HEK293 (cell line): ENCODE results near the gene LCORL.

ENCODE experiments used
- CTCF ChIA-PET: fragments of 350-600 bp; formaldehyde crosslinking; extraction: SDS; loops from one replicate; lab custom pipeline; 2021; ENCODE audit warnings: antibody characterized with exemption; lab: Yijun Ruan, JAX
- POLR2A ChIA-PET: fragments of 300-600 bp; formaldehyde crosslinking; extraction: SDS; loops from one replicate; lab custom pipeline; 2020; ENCODE audit warnings: antibody characterized with exemption, inconsistent platforms; lab: Yijun Ruan, JAX
- H3K27ac ChIP-seq: fragments of 200-500 bp; sonication (Bioruptor generic); 2 replicates; pipeline ENCODE4 v1.5.1; 2014; ENCODE audit warnings: low read depth, low read length, control low read depth, inconsistent platforms; ENCODE audit errors: extremely low read depth
- H3K36me3 ChIP-seq, 2 experiments: fragments of 200-500 bp in 1 of 2; sonication (Bioruptor generic) in 1 of 2; 1 replicate in 1 of 2; 2 replicates in 1 of 2; pipeline ENCODE4 v1.5.1; 2014 to 2017; ENCODE audit warnings: inconsistent platforms in 2 of 2, low read length in 2 of 2; ENCODE audit not compliant: control insufficient read depth in 2 of 2, insufficient read depth in 1 of 2
- H3K4me1 ChIP-seq: fragments of 200-500 bp; sonication (Bioruptor generic); 2 replicates; pipeline ENCODE4 v1.5.1; 2014; ENCODE audit warnings: mild to moderate bottlenecking, low read length, inconsistent platforms; ENCODE audit not compliant: control insufficient read depth, insufficient read depth
- H3K4me3 ChIP-seq: 2 replicates; pipeline ENCODE4 v1.5.1; 2011; ENCODE audit warnings: low read depth, mild to moderate bottlenecking, control low read depth, low read length, moderate library complexity
- H3K9me3 ChIP-seq: fragments of 200-500 bp; sonication (Bioruptor generic); 2 replicates; pipeline ENCODE4 v1.5.1; 2014; ENCODE audit warnings: low read depth, low read length, inconsistent platforms; ENCODE audit not compliant: control insufficient read depth, insufficient read depth
- KLF16 ChIP-seq: fragments of 450-650 bp; formaldehyde crosslinking; IDR thresholded peaks from 2 replicates; pipeline ENCODE4 v1.5.1; 2017; ENCODE audit warnings: missing biosample characterization, missing genetic modification characterization
- ZNF114 ChIP-seq: fragments of 450-650 bp; formaldehyde crosslinking; IDR thresholded peaks from 2 replicates; pipeline ENCODE4 v1.5.0; 2017; ENCODE audit warnings: missing biosample characterization, missing genetic modification characterization
- ZNF174 ChIP-seq: fragments of 450-650 bp; formaldehyde crosslinking; IDR thresholded peaks from 2 replicates; pipeline ENCODE4 v1.5.0; 2017; ENCODE audit warnings: missing biosample characterization, mild to moderate bottlenecking, missing genetic modification characterization
- ZNF274 ChIP-seq, 2 experiments: fragments of 200-500 bp in 1 of 2; fragments of 450-650 bp in 1 of 2; sonication (Bioruptor generic) in 1 of 2; formaldehyde crosslinking in 1 of 2; IDR thresholded peaks; 2 replicates each; pipeline versions ENCODE4 v1.5.1 to v1.6.1; 2014 to 2016; ENCODE audit warnings: borderline replicate concordance in 1 of 2, inconsistent platforms in 1 of 2, low read length in 1 of 2, missing biosample characterization in 1 of 2, missing genetic modification characterization in 1 of 2
- ZNF324 ChIP-seq: fragments of 450-650 bp; formaldehyde crosslinking; IDR thresholded peaks from 2 replicates; pipeline ENCODE4 v1.5.1; 2016; ENCODE audit warnings: missing biosample characterization, missing genetic modification characterization
- ZNF335 ChIP-seq: fragments of 450-650 bp; formaldehyde crosslinking; conservative IDR thresholded peaks from 2 replicates; pipeline ENCODE4 v1.5.1; 2016; ENCODE audit warnings: missing biosample characterization, missing genetic modification characterization
- ZNF37A ChIP-seq: fragments of 450-650 bp; IDR thresholded peaks from 2 replicates; pipeline ENCODE4 v1.5.1; 2018; ENCODE audit warnings: missing biosample characterization, missing genetic modification characterization
- ZNF394 ChIP-seq: fragments of 450-650 bp; formaldehyde crosslinking; IDR thresholded peaks from 2 replicates; pipeline ENCODE4 v1.5.1; 2016; ENCODE audit warnings: missing biosample characterization, missing genetic modification characterization, mild to moderate bottlenecking, moderate library complexity, borderline replicate concordance
- ZNF624 ChIP-seq: fragments of 450-650 bp; formaldehyde crosslinking; IDR thresholded peaks from 2 replicates; pipeline ENCODE4 v1.5.1; 2017; ENCODE audit warnings: missing biosample characterization, missing genetic modification characterization
- ZNF626 ChIP-seq: fragments of 450-650 bp; sonication (Bioruptor Pico); formaldehyde crosslinking; IDR thresholded peaks from 2 replicates; pipeline ENCODE4 v1.5.1; 2018; ENCODE audit warnings: missing biosample characterization, missing genetic modification characterization, inconsistent platforms
- ZNF654 ChIP-seq: fragments of 450-650 bp; formaldehyde crosslinking; IDR thresholded peaks from 2 replicates; pipeline ENCODE4 v1.5.1; 2016; ENCODE audit warnings: low read depth, missing biosample characterization, missing genetic modification characterization
- ZNF707 ChIP-seq: fragments of 450-650 bp; formaldehyde crosslinking; IDR thresholded peaks from 2 replicates; pipeline ENCODE4 v1.5.1; 2016; ENCODE audit warnings: missing biosample characterization, missing genetic modification characterization
- TF ChIP-seq, protein P1 (sequence below): fragments of 450-650 bp; formaldehyde crosslinking; IDR thresholded peaks from 2 replicates; pipeline ENCODE4 v1.5.1; 2016; ENCODE audit warnings: missing biosample characterization, missing genetic modification characterization, low read depth
- TF ChIP-seq, protein P2 (sequence below): sonication (generic); formaldehyde crosslinking; IDR thresholded peaks from 2 replicates; pipeline ENCODE4 v1.8.1; 2022; ENCODE audit warnings: mild to moderate bottlenecking, moderate library complexity, missing genetic modification reagents
- TF ChIP-seq, protein P3 (sequence below): fragments of 450-650 bp; formaldehyde crosslinking; IDR thresholded peaks from 2 replicates; pipeline ENCODE4 v1.5.1; 2016; ENCODE audit warnings: missing biosample characterization, missing genetic modification characterization

Gene LCORL

DNA sequence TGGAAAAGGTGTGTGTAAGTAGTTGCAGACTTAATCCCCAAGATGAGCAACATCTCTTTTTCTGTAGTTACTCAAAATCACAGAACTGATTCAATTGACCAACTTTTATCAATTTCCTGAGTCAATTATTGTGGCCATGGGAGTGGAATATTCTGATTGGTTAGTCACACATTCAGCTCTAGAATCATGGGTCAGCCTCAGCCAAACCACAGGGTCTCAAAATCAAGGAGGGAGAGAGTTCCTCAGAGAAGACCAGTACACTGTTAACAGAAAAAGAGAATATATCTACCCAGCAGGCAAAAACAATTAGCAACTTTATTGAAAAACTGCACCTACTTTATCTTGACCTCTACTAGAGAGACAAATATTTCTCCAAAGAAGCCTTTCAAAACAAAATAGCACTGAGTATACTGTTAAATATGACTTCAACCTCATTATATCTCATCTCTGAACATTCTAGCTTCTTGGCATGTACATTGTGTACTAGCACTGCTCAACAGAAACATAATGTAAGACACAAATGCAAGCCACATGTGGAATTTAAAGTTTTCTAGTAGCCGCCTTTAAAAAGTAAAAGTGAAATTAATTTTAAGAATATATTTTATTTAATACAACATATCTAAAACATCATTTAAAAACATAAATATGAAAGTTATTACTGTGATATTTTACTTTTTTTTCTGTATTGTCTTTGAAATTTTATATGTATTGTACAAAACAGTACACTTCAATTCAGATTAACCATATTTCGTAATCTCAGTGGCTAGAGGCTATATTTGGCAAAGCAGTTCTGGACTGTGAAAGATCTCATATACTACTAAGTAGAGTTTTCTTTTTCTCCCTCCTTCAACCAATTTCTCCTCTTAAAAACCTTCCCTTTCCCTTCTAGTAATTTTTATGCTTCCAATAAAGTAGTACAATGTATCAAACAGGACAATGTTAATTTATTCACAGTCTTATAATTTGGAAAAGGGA lies 11.8 kb upstream of the LCORL start:
- CTCF ChIA-PET, result no interaction called here
- no peak overlapping the region for H3K27ac ChIP-seq
- TF ChIP-seq ZNF707 (tag by site-specific recombination) (no peak), KLF16 (tag by site-specific recombination) (no peak), ZNF626 (tag by site-specific recombination) (no peak), ZNF654 (no peak), ZNF624 (tag by site-specific recombination) (no peak), ZNF274 (IDR thresholded peaks at IDR 0.05; ENCODE audit: low read length) (no peak), ZNF274 (tag by site-specific recombination; IDR thresholded peaks at IDR 0.05; ENCODE audit: borderline replicate concordance) (no peak), ZNF114 (no peak), ZNF37A (no peak), ZNF174 (tag by site-specific recombination) (no peak)
- TF ChIP-seq, protein P1, sequence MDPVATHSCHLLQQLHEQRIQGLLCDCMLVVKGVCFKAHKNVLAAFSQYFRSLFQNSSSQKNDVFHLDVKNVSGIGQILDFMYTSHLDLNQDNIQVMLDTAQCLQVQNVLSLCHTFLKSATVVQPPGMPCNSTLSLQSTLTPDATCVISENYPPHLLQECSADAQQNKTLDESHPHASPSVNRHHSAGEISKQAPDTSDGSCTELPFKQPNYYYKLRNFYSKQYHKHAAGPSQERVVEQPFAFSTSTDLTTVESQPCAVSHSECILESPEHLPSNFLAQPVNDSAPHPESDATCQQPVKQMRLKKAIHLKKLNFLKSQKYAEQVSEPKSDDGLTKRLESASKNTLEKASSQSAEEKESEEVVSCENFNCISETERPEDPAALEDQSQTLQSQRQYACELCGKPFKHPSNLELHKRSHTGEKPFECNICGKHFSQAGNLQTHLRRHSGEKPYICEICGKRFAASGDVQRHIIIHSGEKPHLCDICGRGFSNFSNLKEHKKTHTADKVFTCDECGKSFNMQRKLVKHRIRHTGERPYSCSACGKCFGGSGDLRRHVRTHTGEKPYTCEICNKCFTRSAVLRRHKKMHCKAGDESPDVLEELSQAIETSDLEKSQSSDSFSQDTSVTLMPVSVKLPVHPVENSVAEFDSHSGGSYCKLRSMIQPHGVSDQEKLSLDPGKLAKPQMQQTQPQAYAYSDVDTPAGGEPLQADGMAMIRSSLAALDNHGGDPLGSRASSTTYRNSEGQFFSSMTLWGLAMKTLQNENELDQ (tag by site-specific recombination), result no peak
- TF ChIP-seq, protein P2, sequence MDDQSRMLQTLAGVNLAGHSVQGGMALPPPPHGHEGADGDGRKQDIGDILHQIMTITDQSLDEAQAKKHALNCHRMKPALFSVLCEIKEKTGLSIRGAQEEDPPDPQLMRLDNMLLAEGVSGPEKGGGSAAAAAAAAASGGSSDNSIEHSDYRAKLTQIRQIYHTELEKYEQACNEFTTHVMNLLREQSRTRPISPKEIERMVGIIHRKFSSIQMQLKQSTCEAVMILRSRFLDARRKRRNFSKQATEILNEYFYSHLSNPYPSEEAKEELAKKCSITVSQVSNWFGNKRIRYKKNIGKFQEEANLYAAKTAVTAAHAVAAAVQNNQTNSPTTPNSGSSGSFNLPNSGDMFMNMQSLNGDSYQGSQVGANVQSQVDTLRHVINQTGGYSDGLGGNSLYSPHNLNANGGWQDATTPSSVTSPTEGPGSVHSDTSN (CRISPR knock-in tag), result no peak
- TF ChIP-seq, protein P3, sequence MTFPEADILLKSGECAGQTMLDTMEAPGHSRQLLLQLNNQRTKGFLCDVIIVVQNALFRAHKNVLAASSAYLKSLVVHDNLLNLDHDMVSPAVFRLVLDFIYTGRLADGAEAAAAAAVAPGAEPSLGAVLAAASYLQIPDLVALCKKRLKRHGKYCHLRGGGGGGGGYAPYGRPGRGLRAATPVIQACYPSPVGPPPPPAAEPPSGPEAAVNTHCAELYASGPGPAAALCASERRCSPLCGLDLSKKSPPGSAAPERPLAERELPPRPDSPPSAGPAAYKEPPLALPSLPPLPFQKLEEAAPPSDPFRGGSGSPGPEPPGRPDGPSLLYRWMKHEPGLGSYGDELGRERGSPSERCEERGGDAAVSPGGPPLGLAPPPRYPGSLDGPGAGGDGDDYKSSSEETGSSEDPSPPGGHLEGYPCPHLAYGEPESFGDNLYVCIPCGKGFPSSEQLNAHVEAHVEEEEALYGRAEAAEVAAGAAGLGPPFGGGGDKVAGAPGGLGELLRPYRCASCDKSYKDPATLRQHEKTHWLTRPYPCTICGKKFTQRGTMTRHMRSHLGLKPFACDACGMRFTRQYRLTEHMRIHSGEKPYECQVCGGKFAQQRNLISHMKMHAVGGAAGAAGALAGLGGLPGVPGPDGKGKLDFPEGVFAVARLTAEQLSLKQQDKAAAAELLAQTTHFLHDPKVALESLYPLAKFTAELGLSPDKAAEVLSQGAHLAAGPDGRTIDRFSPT (tag by site-specific recombination), result no peak
- TF ChIP-seq, all 188 proteins: peak for 0
- POLR2A ChIA-PET, result no interaction called here
- Histone ChIP-seq H3K4me1 (no peaks in the 10 kb centered on the region), H3K36me3 (no peaks in the 10 kb centered on the region), H3K9me3 (no peaks in the 10 kb centered on the region), H3K4me3 (no peak overlapping the region)

DNA sequence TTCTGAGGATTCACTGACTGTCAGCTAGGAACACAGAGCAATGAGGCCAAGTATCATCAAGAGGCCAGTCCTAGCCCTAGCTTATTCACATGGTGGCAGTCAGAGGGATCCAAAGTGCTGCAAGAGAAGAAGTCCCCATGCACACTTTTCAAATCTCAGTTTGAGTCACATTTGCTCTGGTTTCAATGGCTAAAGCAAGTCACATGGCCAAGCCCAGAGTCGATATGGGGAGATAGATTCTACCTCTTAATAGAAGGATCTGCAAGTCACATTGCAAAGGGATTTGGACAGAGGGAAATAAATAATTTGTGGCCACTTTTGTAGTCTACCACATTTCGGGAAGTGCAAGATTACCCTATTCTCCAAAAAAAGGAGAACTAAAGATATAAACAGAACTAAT lies 3.7 kb upstream of the LCORL start:
- no peaks in the 10 kb centered on the region for H3K36me3 ChIP-seq
- no peaks in the 10 kb centered on the region for H3K9me3 ChIP-seq
- no peak for TF ChIP-seq ZNF394 (tag by site-specific recombination)
- CTCF ChIA-PET, result no interaction called here
- no peak overlapping the region for H3K4me3 ChIP-seq
- no peaks in the 10 kb centered on the region for H3K4me1 ChIP-seq
- POLR2A ChIA-PET, result no interaction called here
- H3K27ac ChIP-seq, result no peak overlapping the region

DNA sequence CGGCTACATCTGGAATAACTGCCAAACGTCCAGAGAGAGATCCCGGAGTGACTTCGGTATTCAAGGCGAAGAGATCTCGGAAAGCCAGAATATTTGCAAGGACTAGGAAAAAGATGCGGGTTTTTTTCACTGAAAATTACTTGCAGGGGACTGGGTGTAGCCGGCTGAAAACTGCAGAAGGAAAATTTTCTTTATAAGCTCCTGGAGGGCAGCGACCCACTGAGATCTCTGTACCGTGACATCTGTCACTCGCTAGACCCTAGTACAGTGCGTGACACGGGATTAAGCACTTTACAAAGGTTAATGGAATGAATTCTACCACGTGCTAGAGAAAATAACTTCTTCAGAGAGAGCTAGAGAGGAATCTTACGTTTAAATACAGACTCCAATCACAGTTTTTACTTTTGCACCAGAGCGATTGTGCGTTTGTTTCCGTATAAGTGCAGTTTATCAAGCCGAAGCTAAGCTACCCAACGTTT lies 1.1 kb upstream of the LCORL start:
- H3K27ac ChIP-seq, result no peak overlapping the region

More for the DNA sequence above, 1.1 kb upstream of the LCORL start:
- H3K9me3 ChIP-seq, result no peaks in the 10 kb centered on the region
- TF ChIP-seq ZNF335 (tag by site-specific recombination), result peak; percentile 16; the same call in 1 of the 2 replicates
- TF ChIP-seq ZNF324 (tag by site-specific recombination), result no peak
- POLR2A ChIA-PET, result interaction anchor here (1.0 kb wide), 1 partner anchor 212 kb away, joined by 6 read pairs; the partner anchor contains the start of genes DCAF16 and NCAPG
- peak overlapping the region; percentile 75 for H3K4me3 ChIP-seq
- H3K4me1 ChIP-seq, result no peaks in the 10 kb centered on the region
- H3K36me3 ChIP-seq, result no peaks in the 10 kb centered on the region
- CTCF ChIA-PET, result interaction anchor here (0.6 kb wide), 1 partner anchor 475 kb away, joined by 4 read pairs; no protein-coding TSS in a partner anchor
